ENCODE data around the gene MYO5B.

DNA sequence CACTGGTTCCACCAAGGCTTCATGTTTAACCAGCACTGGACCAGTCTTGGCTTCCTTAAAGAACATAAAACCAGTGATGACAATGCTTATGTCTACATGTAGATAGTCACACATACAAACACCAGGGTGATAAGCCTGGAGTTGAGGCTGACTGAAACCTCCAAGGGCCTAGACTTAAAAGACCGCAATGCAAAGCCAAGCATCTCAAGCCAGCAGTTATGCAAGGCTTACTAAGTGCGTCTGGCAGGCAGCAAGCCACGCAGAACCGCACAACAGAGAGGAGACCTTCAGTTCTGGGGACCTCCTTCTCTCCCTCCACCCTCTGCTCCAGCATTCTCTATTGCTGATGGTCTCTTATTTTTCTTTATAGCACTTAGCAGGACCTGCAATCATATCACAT, 318.4 kb downstream of the MYO5B start:
- TF ChIP-seq, protein P1, sequence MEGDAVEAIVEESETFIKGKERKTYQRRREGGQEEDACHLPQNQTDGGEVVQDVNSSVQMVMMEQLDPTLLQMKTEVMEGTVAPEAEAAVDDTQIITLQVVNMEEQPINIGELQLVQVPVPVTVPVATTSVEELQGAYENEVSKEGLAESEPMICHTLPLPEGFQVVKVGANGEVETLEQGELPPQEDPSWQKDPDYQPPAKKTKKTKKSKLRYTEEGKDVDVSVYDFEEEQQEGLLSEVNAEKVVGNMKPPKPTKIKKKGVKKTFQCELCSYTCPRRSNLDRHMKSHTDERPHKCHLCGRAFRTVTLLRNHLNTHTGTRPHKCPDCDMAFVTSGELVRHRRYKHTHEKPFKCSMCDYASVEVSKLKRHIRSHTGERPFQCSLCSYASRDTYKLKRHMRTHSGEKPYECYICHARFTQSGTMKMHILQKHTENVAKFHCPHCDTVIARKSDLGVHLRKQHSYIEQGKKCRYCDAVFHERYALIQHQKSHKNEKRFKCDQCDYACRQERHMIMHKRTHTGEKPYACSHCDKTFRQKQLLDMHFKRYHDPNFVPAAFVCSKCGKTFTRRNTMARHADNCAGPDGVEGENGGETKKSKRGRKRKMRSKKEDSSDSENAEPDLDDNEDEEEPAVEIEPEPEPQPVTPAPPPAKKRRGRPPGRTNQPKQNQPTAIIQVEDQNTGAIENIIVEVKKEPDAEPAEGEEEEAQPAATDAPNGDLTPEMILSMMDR (IDR thresholded peaks at IDR 0.05): no peak
- TF ChIP-seq POLR2A (IDR thresholded peaks at IDR 0.05) (no peak), POLR2AphosphoS5 (IDR thresholded peaks at IDR 0.05; ENCODE audit: insufficient read depth in 1 of 2, low read depth in 1 of 2) (no peak)
